NCI-H1092 treated with DMSO at 0.1 percent for 48 hours (cell line): ENCODE data around the gene FDX2.

Source experiments
- DNase-seq: peaks from one replicate; lab custom pipeline; 2025; lab: John Stamatoyannopoulos, UW

FDX2 gene

GRCh38 chr19:10299545-10300458, 16.0 kb downstream of the FDX2 start:
- no peak for DNase-seq

DNA sequence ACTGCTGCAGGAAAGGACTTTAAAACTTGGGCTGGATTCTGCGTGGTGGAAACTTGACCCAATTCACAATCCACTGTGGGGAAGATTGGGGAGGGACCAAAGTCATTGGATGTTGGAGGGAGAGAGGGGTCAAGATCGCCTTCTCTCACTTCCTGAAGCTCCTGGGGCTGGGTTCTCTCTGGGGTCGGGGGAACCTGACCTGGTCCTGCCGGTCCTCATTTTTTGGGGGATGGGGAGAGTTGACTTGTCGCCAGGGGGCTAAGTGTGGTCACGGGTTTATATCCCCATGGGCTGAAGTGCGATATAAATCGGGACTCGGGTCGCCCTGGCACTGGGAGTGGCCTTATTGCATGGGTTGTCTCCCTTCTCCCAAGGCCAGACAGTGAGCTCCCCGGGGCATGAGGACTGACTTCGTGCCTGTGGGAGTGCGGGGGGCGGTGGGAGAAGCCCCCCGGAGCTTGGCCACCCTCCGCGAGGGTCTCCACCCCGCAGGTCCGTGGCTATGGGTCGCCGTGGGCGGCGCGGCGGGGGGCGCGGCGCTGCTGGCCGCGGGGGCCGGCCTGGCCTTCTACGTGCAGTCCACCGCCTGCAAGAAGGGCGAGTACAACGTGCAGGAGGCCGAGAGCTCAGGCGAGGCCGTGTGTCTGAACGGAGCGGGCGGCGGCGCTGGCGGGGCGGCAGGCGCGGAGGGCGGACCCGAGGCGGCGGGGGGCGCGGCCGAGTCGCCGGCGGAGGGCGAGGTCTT, 19.8 kb downstream of the FDX2 start:
- DNase-seq: no peak

DNA sequence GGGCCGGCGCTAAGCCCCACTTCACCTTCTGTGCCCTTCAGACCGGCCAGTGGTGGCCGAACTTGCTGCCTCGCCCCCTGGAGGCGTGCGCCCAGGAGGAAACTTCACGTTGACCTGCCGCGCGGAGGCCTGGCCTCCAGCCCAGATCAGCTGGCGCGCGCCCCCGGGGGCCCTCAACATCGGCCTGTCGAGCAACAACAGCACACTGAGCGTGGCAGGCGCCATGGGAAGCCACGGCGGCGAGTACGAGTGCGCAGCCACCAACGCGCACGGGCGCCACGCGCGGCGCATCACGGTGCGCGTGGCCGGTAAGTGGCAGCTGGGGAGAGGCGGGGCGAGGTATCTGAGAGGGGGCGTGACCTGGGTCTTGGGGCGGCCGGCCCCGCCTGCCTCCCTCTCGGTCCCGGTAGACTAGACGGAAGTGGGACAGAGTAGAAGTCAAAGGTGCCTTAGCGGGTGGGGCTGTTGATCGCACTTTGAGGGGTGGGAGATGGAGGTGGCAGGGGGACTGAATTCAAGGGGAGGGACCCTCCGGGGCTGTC, 20.4 kb downstream of the FDX2 start:
- DNase-seq: no peak

DNA sequence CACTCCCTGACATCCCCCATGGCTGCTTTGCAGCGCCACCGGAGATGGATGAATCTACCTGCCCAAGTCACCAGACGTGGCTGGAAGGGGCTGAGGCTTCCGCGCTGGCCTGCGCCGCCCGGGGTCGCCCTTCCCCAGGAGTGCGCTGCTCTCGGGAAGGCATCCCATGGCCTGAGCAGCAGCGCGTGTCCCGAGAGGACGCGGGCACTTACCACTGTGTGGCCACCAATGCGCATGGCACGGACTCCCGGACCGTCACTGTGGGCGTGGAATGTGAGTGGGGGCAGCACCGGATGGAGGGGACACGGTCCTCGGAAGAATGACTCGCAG, 21.5 kb downstream of the FDX2 start:
- no peak for DNase-seq

DNA sequence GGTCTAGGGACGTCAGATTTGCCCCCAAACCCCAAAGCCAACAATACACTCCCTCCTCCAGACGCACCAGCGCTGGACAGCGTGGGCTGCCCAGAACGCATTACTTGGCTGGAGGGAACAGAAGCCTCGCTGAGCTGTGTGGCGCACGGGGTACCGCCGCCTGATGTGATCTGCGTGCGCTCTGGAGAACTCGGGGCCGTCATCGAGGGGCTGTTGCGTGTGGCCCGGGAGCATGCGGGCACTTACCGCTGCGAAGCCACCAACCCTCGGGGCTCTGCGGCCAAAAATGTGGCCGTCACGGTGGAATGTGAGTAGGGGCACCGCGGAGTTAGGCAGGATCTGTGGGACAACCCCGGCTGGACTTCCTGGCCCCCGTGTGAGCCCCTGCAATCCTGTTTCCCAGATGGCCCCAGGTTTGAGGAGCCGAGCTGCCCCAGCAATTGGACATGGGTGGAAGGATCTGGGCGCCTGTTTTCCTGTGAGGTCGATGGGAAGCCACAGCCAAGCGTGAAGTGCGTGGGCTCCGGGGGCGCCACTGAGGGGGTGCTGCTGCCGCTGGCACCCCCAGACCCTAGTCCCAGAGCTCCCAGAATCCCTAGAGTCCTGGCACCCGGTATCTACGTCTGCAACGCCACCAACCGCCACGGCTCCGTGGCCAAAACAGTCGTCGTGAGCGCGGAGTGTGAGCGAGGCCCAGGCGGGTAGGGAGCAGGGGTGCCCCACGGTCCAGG, 22.0 kb downstream of the FDX2 start:
- DNase-seq: no peak

DNA sequence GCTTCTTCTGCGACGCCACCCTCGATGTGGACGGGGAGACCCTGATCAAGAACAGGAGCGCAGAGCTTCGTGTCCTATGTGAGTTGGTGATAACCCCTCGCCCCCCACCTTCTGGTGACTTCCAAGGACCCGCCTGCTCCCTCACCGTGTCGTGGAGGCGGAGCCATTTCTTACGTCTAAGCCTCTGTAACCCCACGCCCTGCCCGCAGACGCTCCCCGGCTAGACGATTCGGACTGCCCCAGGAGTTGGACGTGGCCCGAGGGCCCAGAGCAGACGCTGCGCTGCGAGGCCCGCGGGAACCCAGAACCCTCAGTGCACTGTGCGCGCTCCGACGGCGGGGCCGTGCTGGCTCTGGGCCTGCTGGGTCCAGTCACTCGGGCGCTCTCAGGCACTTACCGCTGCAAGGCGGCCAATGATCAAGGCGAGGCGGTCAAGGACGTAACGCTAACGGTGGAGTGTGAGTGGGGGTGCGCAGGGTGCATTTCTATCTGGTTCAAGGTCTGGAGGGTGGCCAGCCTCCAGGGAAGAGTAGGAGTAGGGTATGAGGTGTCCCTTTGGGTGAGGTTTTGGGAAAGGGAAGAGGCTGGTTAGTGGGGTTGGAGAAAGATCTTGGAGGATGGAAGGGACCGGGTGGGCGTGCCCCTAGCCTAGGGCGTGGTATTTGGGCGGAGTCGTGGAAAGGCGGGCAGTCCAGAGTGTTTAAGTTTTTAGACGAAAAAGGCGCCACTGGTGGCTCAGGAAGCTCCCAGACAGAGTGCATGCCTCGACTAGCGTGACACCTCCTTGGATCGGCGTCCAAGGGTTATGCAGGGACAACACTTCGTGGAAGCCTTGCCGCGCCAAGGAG, 22.8 kb downstream of the FDX2 start:
- DNase-seq: no peak

- DNase-seq: no peak
Observed at GRCh38 chr19:10292206-10292788, 23.5 kb downstream of the FDX2 start.

DNA sequence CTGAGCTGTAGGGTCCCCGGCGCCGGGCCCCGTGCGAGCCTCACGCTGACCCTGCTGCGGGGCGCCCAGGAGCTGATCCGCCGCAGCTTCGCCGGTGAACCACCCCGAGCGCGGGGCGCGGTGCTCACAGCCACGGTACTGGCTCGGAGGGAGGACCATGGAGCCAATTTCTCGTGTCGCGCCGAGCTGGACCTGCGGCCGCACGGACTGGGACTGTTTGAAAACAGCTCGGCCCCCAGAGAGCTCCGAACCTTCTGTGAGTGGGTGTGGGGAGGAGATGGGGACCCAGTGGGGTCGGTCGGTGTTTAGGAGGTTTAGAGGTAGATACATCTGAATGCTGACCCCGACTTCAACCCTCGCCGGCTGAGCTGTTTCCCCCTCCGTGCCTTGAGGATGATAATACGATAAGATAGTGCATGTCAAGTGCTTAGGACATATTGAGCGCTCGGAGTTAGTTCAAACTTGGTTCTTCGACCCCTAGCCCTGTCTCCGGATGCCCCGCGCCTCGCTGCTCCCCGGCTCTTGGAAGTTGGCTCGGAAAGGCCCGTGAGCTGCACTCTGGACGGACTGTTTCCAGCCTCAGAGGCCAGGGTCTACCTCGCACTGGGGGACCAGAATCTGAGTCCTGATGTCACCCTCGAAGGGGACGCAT, 24.1 kb downstream of the FDX2 start:
- no peak for DNase-seq

DNA sequence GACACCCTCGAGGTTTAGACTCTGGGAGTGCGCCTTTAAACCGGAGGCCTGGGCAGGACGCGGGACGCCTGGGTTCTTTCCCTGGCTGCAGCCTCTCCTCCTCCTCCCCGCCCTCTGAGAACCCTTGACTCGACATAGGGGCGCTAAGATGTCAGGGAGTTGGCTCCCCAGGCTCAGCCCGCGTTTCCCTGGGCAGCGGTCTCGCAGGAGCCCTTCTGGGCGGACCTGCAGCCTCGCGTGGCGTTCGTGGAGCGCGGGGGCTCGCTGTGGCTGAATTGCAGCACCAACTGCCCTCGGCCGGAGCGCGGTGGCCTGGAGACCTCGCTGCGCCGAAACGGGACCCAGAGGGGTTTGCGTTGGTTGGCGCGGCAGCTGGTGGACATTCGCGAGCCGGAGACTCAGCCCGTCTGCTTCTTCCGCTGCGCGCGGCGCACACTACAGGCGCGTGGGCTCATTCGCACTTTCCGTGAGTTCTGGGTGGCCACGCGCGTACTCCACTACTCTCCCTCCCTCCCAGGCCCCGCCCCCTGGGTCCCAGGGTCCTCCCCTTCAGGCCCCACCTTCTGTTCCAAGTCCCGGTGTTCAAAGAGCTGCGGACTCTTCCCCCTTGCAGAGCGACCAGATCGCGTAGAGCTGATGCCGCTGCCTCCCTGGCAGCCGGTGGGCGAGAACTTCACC, 24.8 kb downstream of the FDX2 start:
- no peak for DNase-seq

GRCh38 chr19:10290357-10290875, 25.4 kb downstream of the FDX2 start:
- no peak for DNase-seq

GRCh38 chr19:10289836-10290356, 25.9 kb downstream of the FDX2 start, which contains the start of gene ICAM5:
ICAM5 (plus strand) TSS chr19:10289952; CDS start chr19:10290044, 92 bp downstream.
- DNase-seq: peak; percentile 29

DNA sequence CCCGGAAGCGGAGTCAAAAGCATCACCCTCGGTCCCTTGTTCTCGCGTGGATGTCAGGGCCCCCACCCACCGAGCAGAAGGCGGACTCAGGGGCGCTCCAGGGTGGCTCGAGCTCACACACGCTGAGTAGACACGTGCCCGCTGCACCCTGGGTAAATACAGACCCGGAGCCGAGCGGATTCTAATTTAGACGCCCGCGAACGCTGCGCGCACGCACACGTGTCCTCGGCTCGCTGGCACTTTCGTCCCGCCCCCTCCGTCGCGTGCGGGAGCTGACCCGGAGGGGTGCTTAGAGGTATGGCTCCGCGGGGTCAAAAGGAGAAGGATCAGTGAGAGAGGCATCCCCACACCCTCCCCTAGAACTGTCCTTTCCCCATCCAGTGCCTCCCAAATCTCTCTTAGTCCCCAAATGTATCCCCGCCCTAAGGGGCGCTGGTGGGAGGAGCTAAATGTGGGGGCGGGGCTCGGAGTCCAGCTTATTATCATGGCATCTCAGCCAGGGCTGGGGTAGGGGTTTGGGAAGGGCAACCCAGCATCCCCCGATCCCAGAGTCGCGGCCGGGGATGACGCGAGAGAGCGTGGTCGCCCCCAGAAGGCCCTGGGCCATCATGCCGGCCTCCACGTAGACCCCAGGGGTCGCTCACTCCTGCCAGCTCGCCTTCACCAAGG, 26.5 kb downstream of the FDX2 start:
- DNase-seq: peak; percentile 33

DNA sequence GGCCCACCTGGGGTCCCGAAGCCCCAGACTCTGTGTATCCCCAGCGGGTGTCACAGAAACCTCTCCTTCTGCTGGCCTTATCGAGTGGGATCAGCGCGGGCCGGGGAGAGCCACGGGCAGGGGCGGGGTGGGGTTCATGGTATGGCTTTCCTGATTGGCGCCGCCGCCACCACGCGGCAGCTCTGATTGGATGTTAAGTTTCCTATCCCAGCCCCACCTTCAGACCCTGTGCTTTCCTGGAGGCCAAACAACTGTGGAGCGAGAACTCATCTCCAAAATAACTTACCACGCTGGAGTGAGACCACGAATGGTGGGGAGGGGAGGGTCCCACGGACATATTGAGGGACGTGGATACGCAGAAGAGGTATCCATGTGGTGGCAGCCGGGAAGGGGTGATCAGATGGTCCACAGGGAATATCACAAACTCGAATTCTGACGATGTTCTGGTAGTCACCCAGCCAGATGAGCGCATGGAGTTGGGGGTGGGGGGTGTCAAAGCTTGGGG, 27.1 kb downstream of the FDX2 start:
- peak; percentile 5 for DNase-seq

- DNase-seq: no peak
Observed at GRCh38 chr19:10286803-10287737, 28.7 kb downstream of the FDX2 start, which contains the start of gene ICAM4. ICAM4 (plus strand) TSS chr19:10286955; CDS start chr19:10287013, 58 bp downstream.

GRCh38 chr19:10285393-10285792, 30.4 kb downstream of the FDX2 start:
- no peak for DNase-seq

DNA sequence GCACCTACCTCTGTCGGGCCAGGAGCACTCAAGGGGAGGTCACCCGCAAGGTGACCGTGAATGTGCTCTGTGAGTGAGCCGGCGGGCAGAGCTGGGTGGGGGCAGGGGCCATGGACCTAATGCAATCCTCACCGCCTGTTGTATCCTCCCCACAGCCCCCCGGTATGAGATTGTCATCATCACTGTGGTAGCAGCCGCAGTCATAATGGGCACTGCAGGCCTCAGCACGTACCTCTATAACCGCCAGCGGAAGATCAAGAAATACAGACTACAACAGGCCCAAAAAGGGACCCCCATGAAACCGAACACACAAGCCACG, 30.9 kb downstream of the FDX2 start:
- no peak for DNase-seq
